IPS-20b (cell line): ENCODE measurements around the gene LRRC25.
"Not testable (repeated sequence)": the region's sequence is repeated elsewhere in the genome, so short reads cannot be mapped to it uniquely, and the experiment has no call there.

ENCODE experiments used
- H3K27ac ChIP-seq: one replicate; pipeline ENCODE4 v1.5.1; 2013; ENCODE audit warnings: low read length
- H3K27me3 ChIP-seq: 2 replicates; pipeline ENCODE4 v1.6.1; 2013; ENCODE audit warnings: mild to moderate bottlenecking, low read length, inconsistent platforms; ENCODE audit not compliant: insufficient read depth
- H3K36me3 ChIP-seq: 2 replicates; pipeline ENCODE4 v1.6.1; 2013; ENCODE audit warnings: low read depth, mild to moderate bottlenecking, inconsistent platforms, low read length, moderate library complexity; ENCODE audit not compliant: insufficient read depth
- H3K4me1 ChIP-seq: 2 replicates; pipeline ENCODE4 v1.6.1; 2013; ENCODE audit warnings: mild to moderate bottlenecking, control low read depth, inconsistent platforms, low read length, moderate library complexity; ENCODE audit not compliant: insufficient read depth
- H3K4me3 ChIP-seq: 2 replicates; pipeline ENCODE4 v1.5.1; 2013; ENCODE audit warnings: mild to moderate bottlenecking, low read length, inconsistent platforms
- H3K9ac ChIP-seq: 2 replicates; pipeline ENCODE4 v1.6.1; 2013; ENCODE audit warnings: low read depth, mild to moderate bottlenecking, inconsistent platforms, low read length, moderate library complexity
- H3K9me3 ChIP-seq: 2 replicates; pipeline ENCODE4 v1.6.1; 2013; ENCODE audit warnings: mild to moderate bottlenecking, low read depth, low read length, inconsistent platforms; ENCODE audit not compliant: insufficient read depth

The LRRC25 gene

GRCh38 chr19:18388960-18389725 lies 8.3 kb downstream of the LRRC25 start:
- H3K27me3 ChIP-seq: peaks cover 34% of the 10 kb centered on the region
- H3K4me1 ChIP-seq: no peaks in the 10 kb centered on the region
- no peak overlapping the region for H3K9ac ChIP-seq
- no peak overlapping the region for H3K27ac ChIP-seq
- H3K9me3 ChIP-seq: no peaks in the 10 kb centered on the region
- H3K36me3 ChIP-seq: no peaks in the 10 kb centered on the region
- no peak overlapping the region for H3K4me3 ChIP-seq

DNA sequence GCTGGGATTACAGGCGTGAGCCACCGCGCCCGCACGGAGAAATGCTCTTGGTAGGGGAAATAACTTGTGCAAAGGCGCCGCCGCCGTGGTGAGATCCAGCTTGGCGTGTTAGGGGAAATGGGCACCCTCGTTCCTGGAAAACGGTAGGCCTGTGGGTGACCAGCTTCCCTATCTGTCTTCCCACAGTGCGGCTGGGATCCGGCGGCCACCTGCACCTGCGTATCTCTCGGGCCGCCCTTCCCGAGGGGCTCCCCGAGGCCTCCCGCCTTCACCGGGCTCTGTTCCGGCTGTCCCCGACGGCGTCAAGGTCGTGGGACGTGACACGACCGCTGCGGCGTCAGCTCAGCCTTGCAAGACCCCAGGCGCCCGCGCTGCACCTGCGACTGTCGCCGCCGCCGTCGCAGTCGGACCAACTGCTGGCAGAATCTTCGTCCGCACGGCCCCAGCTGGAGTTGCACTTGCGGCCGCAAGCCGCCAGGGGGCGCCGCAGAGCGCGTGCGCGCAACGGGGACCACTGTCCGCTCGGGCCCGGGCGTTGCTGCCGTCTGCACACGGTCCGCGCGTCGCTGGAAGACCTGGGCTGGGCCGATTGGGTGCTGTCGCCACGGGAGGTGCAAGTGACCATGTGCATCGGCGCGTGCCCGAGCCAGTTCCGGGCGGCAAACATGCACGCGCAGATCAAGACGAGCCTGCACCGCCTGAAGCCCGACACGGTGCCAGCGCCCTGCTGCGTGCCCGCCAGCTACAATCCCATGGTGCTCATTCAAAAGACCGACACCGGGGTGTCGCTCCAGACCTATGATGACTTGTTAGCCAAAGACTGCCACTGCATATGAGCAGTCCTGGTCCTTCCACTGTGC lies 9.1 kb downstream of the LRRC25 start:
- H3K4me1 ChIP-seq: no peaks in the 10 kb centered on the region
- peak overlapping the region; percentile 38; the same call in 1 of the 2 replicates for H3K4me3 ChIP-seq
- no peaks in the 10 kb centered on the region for H3K9me3 ChIP-seq
- no peak overlapping the region for H3K9ac ChIP-seq
- peaks cover 34% of the 10 kb centered on the region for H3K27me3 ChIP-seq
- no peak overlapping the region for H3K27ac ChIP-seq
- no peaks in the 10 kb centered on the region for H3K36me3 ChIP-seq

- Histone ChIP-seq H3K36me3 (no peaks in the 10 kb centered on the region), H3K27ac (no peak overlapping the region), H3K4me3 (peak overlapping the region; percentile 40; the same call in 1 of the 2 replicates), H3K4me1 (no peaks in the 10 kb centered on the region), H3K9me3 (no peaks in the 10 kb centered on the region), H3K27me3 (peaks cover 34% of the 10 kb centered on the region), H3K9ac (peak overlapping the region; percentile 21; the same call in 1 of the 2 replicates)
Observed at GRCh38 chr19:18386543-18387271, 10.7 kb downstream of the LRRC25 start.

DNA sequence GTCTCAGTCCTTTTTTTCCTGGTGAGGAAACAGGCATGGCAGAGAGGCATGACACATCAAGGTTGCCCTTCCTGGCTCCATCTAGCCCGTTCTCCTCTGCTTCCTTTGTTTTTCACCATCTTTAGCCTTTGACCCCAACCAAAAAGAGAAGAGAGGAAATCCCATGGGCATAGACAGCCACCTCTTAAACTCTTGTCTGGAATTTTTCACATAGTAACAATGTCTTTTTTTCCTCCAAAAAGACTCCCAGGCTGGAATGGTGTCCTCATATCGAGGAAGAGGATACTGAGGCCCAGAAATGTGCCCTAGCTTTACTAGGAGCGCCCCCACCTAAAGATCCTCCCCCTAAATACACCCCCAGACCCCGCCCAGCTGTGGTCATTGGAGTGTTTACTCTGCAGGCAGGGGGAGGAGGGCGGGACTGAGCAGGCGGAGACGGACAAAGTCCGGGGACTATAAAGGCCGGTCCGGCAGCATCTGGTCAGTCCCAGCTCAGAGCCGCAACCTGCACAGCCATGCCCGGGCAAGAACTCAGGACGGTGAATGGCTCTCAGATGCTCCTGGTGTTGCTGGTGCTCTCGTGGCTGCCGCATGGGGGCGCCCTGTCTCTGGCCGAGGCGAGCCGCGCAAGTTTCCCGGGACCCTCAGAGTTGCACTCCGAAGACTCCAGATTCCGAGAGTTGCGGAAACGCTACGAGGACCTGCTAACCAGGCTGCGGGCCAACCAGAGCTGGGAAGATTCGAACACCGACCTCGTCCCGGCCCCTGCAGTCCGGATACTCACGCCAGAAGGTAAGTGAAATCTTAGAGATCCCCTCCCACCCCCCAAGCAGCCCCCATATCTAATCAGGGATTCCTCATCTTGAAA lies 11.5 kb downstream of the LRRC25 start, which contains the start of gene GDF15:
Gene GDF15, plus strand, starts transcription at position 484 of the 868 bp plus-strand sequence. Its CDS starts 32 bp downstream, at position 516.
- Histone ChIP-seq H3K36me3 (no peaks in the 10 kb centered on the region), H3K9ac (peak within 1 kb of the TSS; percentile 21; the same call in 1 of the 2 replicates), H3K4me1 (no peaks in the 10 kb centered on the region), H3K4me3 (peak within 1 kb of the TSS; percentile 40; the same call in 1 of the 2 replicates), H3K27me3 (peaks cover 34% of the 10 kb centered on the region), H3K9me3 (no peaks in the 10 kb centered on the region), H3K27ac (no peak within 1 kb of the TSS)

GRCh38 chr19:18385359-18385674 lies 12.1 kb downstream of the LRRC25 start:
- H3K4me3 ChIP-seq: no peak overlapping the region
- no peaks in the 10 kb centered on the region for H3K36me3 ChIP-seq
- no peaks in the 10 kb centered on the region for H3K9me3 ChIP-seq
- no peak overlapping the region for H3K27ac ChIP-seq
- no peak overlapping the region for H3K9ac ChIP-seq
- H3K4me1 ChIP-seq: no peaks in the 10 kb centered on the region
- H3K27me3 ChIP-seq: peaks cover 34% of the 10 kb centered on the region

GRCh38 chr19:18384775-18385174 lies 12.6 kb downstream of the LRRC25 start:
- no peak overlapping the region for H3K4me3 ChIP-seq
- H3K9ac ChIP-seq: no peak overlapping the region
- peaks cover 34% of the 10 kb centered on the region for H3K27me3 ChIP-seq
- no peaks in the 10 kb centered on the region for H3K36me3 ChIP-seq
- no peak overlapping the region for H3K27ac ChIP-seq
- no peaks in the 10 kb centered on the region for H3K9me3 ChIP-seq
- no peaks in the 10 kb centered on the region for H3K4me1 ChIP-seq

DNA sequence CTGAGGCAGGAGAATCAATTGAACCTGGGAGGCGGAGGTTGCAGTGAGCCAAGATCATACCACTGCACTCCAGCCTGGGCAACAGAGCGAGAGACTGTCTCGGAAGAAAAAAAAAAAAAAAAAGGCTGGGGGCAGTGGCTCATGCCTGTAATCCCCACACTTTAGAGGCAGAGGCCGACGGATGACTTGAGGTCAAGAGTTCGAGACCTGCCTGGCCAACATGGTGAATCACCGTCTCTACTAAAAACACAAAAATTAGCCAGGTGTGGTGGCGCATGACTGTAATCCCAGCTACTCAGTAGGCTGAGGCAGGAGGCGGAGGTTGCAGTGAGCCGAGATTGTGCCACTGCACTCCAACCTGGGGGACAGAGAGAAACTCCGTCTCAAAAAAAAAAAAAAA lies 13.8 kb downstream of the LRRC25 start:
- H3K4me1 ChIP-seq, H3K27ac ChIP-seq, H3K36me3 ChIP-seq, H3K9me3 ChIP-seq, H3K9ac ChIP-seq, H3K4me3 ChIP-seq: not testable (repeated sequence)
- peaks cover 23% of the 10 kb centered on the region for H3K27me3 ChIP-seq

DNA sequence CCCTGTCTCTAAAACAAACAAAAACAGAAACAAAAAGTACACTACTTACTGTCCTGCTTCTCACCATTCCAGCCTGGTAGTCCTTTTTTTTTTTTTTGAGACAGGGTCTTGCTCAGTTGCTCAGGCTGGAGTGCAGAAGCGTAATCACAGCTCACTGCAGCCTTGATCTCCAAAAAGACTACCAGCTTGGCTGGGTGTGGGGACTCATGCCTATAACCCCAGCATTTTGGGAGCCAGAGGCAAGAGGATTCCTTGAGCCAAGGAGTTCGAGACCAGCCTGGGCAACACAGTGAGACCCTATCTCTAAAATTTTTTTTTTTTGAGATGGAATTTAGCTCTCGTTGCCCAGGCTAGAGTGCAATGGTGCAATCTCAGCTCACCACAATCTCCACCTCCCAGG lies 16.6 kb downstream of the LRRC25 start:
- Histone ChIP-seq H3K4me3 (no peak overlapping the region), H3K27me3 (no peaks in the 10 kb centered on the region), H3K36me3 (no peaks in the 10 kb centered on the region), H3K9ac (no peak overlapping the region), H3K27ac (no peak overlapping the region), H3K9me3 (no peaks in the 10 kb centered on the region), H3K4me1 (no peaks in the 10 kb centered on the region)

DNA sequence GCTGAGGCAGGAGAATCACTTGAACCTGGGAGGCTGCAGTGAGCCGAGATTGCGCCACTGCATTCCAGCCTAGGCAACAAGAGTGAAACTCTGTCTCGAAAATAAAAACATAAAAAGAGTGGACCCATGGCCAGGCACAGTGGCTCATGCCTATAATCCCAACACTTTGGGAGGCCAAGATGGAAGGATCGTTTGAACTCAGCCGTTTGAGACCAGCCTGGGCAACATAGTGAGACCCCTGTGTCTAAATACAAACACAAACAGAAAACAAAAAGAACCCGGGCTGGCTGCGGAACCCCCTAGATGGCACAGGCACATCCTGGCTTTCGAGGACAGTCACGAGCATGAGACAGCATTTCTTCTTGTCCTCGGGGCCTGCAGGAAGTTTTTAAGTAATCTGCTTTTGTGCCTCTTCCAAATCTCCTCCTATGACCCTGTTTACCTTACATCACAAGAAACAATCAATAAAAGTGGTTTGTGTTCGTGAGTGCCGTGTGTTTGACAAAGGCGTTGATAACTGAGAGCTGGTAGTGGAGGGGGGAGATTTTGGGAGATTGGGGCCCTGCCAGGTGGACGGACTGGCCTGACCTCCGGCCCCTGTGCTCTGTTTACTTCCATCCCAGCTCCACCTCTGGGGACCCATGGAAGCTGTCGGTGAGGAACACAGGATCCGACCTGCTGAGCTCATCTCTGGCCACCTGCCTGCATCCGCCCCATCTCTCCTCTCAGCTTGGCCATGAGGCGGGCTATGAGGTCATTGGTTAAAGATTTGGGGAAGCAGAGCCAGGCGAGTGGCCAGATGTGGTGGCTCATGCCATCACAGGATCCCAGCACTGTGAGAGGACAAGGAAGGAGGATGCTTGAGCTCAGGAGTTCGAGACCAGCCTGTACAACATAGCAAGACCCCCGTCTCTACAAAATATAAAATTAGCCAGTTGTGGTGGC lies 17.3 kb downstream of the LRRC25 start:
- 0 out of 2 replicates have a peak overlapping the region, but pooled peaks have one; percentile 10 for H3K9ac ChIP-seq
- H3K9me3 ChIP-seq: no peaks in the 10 kb centered on the region
- H3K4me1 ChIP-seq: 0 out of 2 replicates have a peak, but pooled peaks cover under 1% of the 10 kb centered on the region
- no peak overlapping the region for H3K27ac ChIP-seq
- H3K4me3 ChIP-seq: no peak overlapping the region
- no peaks in the 10 kb centered on the region for H3K36me3 ChIP-seq
- H3K27me3 ChIP-seq: no peaks in the 10 kb centered on the region

- no peaks in the 10 kb centered on the region for H3K9me3 ChIP-seq
- H3K27me3 ChIP-seq: no peaks in the 10 kb centered on the region
- peaks cover 15% of the 10 kb centered on the region; the same call in 1 of the 2 replicates for H3K4me1 ChIP-seq
- H3K9ac ChIP-seq: no peak overlapping the region
- no peak overlapping the region for H3K4me3 ChIP-seq
- H3K36me3 ChIP-seq: no peaks in the 10 kb centered on the region
- H3K27ac ChIP-seq: no peak overlapping the region
Observed at GRCh38 chr19:18377026-18377425, 20.4 kb downstream of the LRRC25 start.
